IPS-15b (cell line): ENCODE data around the gene MKLN1.

Experiments
- H3K27me3 ChIP-seq: one replicate; pipeline ENCODE4 v1.6.1; 2013; ENCODE audit warnings: low read length; ENCODE audit not compliant: control insufficient read depth, insufficient read depth
- H3K36me3 ChIP-seq: one replicate; pipeline ENCODE4 v1.6.1; 2013; ENCODE audit warnings: low read length; ENCODE audit not compliant: control insufficient read depth, insufficient read depth
- H3K4me1 ChIP-seq: one replicate; pipeline ENCODE4 v1.6.1; 2013; ENCODE audit warnings: mild to moderate bottlenecking, low read length; ENCODE audit not compliant: control insufficient read depth, insufficient read depth
- H3K4me3 ChIP-seq: one replicate; pipeline ENCODE4 v1.5.1; 2013; ENCODE audit warnings: low read depth, low read length
- H3K9ac ChIP-seq: one replicate; pipeline ENCODE4 v1.6.1; 2013; ENCODE audit warnings: low read depth, mild to moderate bottlenecking, low read length
- H3K9me3 ChIP-seq: one replicate; pipeline ENCODE4 v1.6.1; 2013; ENCODE audit warnings: mild to moderate bottlenecking, low read length; ENCODE audit not compliant: control insufficient read depth, insufficient read depth

The MKLN1 gene

DNA sequence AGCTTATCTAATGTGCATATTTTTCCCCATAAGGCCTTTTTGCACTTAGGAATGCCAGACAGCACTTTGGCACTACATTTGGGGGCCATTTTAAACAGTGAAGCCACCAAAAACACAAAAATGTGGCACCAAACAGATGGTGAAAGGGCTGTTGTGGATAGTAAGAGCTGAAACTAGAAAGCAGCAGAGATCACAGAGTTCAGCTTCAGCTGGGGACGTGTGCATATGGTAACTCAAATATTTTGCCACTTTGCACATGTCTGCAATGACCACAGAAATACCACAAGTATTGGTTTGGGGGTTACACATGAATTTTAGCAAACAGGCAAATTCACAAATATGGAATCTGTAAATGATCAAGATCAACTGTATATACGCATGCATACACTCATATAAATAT, 155.9 kb downstream of the MKLN1 start:
- Histone ChIP-seq H3K9ac (no peak overlapping the region), H3K4me1 (no peaks in the 10 kb centered on the region), H3K27me3 (no peaks in the 10 kb centered on the region), H3K36me3 (no peaks in the 10 kb centered on the region), H3K9me3 (no peaks in the 10 kb centered on the region), H3K4me3 (no peak overlapping the region)

DNA sequence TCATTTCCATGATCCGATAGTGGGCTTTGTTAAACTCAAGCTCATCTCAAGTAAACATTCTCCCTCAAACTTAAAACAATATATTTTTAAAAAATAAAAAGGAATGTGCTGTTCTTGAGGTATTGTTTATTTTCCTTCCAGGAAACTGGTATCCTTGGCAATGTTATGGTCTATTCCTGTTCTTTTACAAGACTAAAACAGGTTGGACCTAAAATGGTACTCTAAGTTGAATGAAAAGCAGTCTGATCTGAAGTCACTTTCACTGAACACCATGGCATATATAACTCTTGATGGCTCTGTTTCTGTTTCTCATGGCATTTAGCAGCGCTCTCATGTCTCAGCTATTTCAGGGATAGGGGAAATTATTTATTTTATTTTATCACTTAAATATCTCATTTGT, 158.7 kb downstream of the MKLN1 start:
- H3K36me3 ChIP-seq: no peaks in the 10 kb centered on the region
- no peaks in the 10 kb centered on the region for H3K27me3 ChIP-seq
- no peaks in the 10 kb centered on the region for H3K9me3 ChIP-seq
- no peak overlapping the region for H3K4me3 ChIP-seq
- H3K4me1 ChIP-seq: no peaks in the 10 kb centered on the region
- H3K9ac ChIP-seq: no peak overlapping the region

DNA sequence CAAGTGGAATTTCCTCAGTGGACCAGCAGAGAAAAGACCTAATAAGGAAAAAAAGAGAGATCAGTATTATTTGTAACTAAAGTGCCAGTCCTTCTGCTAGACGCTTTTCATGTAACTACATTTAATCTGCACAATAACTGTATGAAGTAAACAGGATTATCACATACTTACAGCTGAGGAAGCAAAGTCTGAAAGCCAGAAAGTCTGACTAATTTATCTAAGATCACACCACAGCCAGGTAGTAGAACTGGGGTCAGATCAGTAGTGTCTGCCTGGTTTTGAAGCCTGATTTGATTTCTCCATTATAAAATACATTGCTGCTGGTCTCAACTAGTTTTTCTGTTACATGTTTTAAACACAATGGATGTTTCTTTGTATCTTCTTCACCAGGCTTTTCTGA, 159.5 kb downstream of the MKLN1 start:
- Histone ChIP-seq H3K27me3 (no peaks in the 10 kb centered on the region), H3K4me1 (no peaks in the 10 kb centered on the region), H3K9ac (no peak overlapping the region), H3K36me3 (no peaks in the 10 kb centered on the region), H3K9me3 (no peaks in the 10 kb centered on the region), H3K4me3 (no peak overlapping the region)

DNA sequence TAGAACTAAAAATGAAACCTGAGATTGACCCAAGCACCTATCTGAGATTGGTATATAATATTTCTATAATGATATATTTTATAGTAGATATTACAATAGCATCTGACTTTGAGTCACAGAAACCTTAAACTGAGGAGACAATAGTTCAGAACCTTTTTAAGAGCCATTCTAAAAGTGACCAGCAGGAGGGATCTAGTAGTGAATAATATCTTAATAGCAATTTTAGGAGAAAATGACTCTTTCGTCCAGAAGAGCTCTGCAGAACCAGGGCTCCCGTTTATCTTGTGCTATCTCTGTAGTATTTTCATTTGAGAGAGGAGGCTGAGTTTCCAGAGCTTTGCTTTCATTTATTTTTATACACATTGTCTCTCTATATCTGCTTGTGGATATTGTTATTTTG, 160.7 kb downstream of the MKLN1 start:
- no peaks in the 10 kb centered on the region for H3K9me3 ChIP-seq
- no peaks in the 10 kb centered on the region for H3K27me3 ChIP-seq
- no peaks in the 10 kb centered on the region for H3K36me3 ChIP-seq
- H3K4me3 ChIP-seq: no peak overlapping the region
- H3K9ac ChIP-seq: no peak overlapping the region
- no peaks in the 10 kb centered on the region for H3K4me1 ChIP-seq

DNA sequence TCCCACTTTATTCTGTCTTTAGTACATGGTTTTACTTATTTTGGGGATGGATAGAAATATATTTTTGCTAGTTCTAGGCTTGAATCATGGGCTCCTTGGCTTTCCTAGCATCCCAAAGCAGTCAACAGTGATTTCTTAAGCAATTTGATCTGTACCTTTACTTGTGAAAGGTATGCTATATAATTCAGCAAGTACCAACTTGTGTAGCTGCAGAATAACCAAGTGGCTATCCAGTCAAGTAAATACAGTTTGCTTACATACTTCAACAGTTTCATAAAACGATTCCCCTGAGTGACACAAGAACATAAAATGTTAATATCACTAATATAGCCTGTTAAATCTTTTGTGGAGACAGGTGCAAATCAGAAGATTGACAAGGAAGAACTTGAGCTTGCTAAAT, 161.5 kb downstream of the MKLN1 start:
- Histone ChIP-seq H3K9ac (no peak overlapping the region), H3K4me1 (no peaks in the 10 kb centered on the region), H3K36me3 (no peaks in the 10 kb centered on the region), H3K9me3 (no peaks in the 10 kb centered on the region), H3K27me3 (no peaks in the 10 kb centered on the region), H3K4me3 (no peak overlapping the region)

DNA sequence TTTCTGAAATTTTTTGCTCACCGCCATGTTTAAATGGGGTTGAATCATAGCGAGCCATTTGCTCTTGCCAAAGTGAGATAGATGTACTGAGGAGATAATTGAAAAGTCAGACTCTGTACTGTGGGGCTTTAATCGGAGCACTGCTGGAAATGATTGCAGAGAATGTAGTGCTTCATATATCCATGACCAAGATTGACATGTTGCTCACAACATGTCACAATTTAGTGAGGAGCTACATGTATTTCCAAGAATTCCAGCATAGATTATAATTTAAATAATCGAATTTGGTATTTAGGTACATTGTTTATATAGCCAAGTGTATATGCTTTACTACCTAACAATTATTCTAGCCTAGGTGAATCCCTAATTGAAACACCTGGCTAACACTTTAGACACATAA, 162.2 kb downstream of the MKLN1 start:
- H3K4me3 ChIP-seq: no peak overlapping the region
- no peaks in the 10 kb centered on the region for H3K36me3 ChIP-seq
- no peaks in the 10 kb centered on the region for H3K9me3 ChIP-seq
- no peaks in the 10 kb centered on the region for H3K27me3 ChIP-seq
- no peaks in the 10 kb centered on the region for H3K4me1 ChIP-seq
- no peak overlapping the region for H3K9ac ChIP-seq

DNA sequence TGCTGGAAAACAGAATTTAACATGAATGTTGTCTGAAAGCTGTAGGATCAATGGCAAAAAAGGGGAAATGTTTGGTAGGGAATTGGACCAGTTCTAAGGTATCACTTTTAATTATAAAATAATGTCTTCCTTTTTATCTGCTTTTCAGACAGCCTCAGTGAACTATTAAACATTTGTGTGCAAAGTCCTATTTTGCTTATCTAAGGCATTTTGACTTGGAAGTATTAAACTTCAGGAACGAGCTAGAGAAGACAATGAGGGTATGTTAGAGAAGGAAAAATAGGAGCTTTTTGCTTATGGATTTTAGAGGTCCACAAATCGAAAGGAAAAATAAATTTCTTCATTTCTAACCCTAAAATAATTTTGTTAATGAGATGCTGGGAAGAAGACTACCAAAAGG, 165.4 kb downstream of the MKLN1 start:
- H3K4me3 ChIP-seq: no peak overlapping the region
- H3K9me3 ChIP-seq: no peaks in the 10 kb centered on the region
- H3K36me3 ChIP-seq: no peaks in the 10 kb centered on the region
- H3K27me3 ChIP-seq: no peaks in the 10 kb centered on the region
- H3K4me1 ChIP-seq: no peaks in the 10 kb centered on the region
- no peak overlapping the region for H3K9ac ChIP-seq

DNA sequence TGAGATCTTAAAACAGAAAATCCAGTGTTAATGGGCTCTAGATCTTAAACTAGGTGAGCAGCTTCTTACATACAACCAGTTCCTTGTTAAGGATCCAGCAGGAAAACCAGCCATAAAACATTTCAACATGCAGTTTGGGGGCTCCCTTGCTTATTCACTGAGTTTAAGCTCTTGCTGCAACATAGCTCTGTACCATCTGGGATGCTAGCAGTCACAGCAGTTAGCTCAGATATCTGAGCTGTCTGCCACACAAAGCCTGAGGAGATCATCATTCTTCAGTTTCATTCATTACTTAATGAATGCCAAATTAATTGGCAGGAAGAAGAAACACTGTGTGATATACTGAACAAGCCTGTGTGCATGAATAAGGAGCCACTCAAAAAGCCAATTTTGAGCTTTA, 165.9 kb downstream of the MKLN1 start:
- Histone ChIP-seq H3K36me3 (peaks cover 4% of the 10 kb centered on the region), H3K4me3 (no peak overlapping the region), H3K9me3 (no peaks in the 10 kb centered on the region), H3K9ac (no peak overlapping the region), H3K4me1 (no peaks in the 10 kb centered on the region), H3K27me3 (no peaks in the 10 kb centered on the region)

DNA sequence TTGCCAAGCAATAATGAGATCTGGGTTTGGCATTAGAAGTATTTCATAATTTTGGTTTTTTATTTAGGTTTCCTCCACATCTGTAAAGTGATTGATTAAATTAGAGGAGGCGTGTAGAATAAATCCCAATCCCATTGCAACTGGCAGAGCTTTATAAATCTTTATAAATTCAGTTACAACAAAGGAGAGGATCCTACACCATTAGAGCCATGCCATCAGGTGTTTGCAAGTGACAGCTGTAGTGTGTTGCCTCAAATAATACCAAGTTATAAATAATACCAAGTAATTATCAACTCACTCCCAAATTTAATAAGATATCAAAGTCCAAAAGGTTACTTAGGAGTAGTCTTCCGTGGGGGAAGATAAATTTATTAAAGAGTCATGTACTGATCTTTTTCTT, 166.5 kb downstream of the MKLN1 start:
- Histone ChIP-seq H3K9me3 (no peaks in the 10 kb centered on the region), H3K4me1 (no peaks in the 10 kb centered on the region), H3K9ac (no peak overlapping the region), H3K4me3 (no peak overlapping the region), H3K27me3 (no peaks in the 10 kb centered on the region), H3K36me3 (peaks cover 7% of the 10 kb centered on the region)

DNA sequence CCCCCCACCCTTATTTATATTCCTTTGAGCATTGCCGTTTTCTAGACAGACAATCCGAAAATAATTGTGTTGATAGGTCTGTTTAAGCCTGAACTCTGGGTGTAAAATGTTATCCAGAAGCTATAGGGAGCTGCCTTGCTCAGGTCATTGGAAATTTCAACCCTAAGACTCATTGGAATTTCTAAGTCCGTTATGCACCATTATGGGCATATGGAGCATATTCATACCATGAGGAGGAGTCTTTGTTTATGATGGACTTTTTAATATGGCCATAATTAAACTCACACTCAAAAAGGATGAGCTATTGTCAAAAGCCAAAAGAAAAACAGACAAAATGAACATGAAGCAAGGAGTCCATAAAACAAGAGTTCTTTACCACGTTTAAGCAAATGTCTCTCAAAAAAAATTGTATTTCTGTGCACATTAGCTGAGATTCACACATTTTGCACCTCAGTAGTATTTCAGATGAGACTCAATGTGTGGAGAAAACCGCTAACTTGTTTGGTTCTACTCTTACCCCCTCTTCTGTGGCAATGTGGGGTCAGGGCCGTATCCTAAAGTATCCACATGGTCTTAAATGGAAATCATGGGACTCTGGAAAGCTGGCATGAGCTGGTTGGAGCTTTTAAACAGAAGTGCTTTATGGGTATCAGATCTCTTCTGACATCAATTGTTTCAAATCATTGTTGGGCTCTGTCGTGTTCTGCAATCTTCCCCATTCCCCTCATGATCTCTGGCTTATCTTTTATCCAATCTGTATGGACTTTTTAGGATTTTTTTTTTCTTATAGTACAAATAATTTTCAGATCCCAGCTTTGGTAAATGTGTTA, 168.2 kb downstream of the MKLN1 start:
- Histone ChIP-seq H3K9ac (no peak overlapping the region), H3K4me3 (no peak overlapping the region), H3K4me1 (no peaks in the 10 kb centered on the region), H3K9me3 (no peaks in the 10 kb centered on the region), H3K36me3 (peaks cover 18% of the 10 kb centered on the region), H3K27me3 (no peaks in the 10 kb centered on the region)

DNA sequence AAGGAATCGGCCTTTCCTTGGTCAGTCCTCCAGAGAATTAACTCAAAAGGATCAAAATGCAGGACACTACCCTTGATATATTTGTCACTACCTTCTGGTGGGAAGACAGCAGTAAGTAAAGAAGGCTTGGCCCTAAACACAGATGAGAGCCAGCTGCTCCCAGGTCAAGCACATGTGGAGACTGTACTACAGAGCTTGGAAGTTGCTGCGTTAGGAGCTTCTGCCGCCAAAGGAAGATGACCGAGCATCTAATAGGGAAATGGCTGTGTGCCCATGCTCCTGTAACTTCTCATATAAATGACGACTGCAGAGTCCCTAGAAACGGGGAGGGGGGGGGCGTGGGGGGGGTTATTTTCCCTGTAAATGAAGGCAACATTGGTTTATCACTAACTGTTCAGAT, 169.8 kb downstream of the MKLN1 start:
- Histone ChIP-seq H3K27me3 (no peaks in the 10 kb centered on the region), H3K9me3 (no peaks in the 10 kb centered on the region), H3K4me1 (no peaks in the 10 kb centered on the region), H3K9ac (no peak overlapping the region), H3K4me3 (no peak overlapping the region), H3K36me3 (peaks cover 27% of the 10 kb centered on the region)

DNA sequence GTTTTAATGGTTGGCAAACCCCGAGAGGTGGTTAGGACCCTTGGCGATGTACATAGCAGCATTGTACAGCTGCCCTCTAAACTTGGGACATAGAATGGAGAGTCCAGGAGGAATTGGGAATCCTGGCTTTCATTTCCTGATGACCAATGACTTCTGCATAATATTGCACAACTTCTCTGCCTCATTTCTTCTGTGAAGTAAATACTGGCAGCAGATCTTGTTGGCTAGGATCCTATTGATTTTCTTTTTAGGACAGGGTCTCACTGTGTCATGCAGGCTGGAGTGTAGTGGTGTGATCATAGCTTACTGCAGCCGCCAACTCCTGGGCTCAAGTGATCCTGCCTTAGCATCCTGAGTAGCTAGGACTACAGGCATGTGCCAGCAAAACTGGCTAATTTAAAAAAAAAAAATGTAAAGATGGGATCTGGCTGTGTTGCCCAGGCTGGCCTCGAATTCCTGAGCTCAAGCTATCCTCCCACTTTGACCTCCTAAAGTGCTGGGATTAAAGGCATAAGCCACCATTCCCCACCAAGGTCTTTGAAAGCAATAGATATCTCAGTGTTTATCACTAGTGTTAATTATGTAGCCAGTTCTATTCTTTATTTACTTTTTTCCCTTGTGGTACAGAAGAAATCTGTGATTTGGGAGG, 170.7 kb downstream of the MKLN1 start:
- Histone ChIP-seq H3K4me3 (no peak overlapping the region), H3K4me1 (no peaks in the 10 kb centered on the region), H3K9me3 (no peaks in the 10 kb centered on the region), H3K36me3 (peaks cover 36% of the 10 kb centered on the region), H3K27me3 (no peaks in the 10 kb centered on the region), H3K9ac (no peak overlapping the region)
